T-cell (primary cell): ENCODE results near the gene TNRC6A. TPM values are rescaled to one million over a fixed set of nuclear protein-coding genes. Genes with fewer than 3 reads are reported as not detected.
"Not testable (repeated sequence)": the region's sequence is repeated elsewhere in the genome, so short reads cannot be mapped to it uniquely, and the experiment has no call there.

Source experiments
- ATAC-seq, 4 experiments: fragments of 200-7000 bp in 3 of 4; fragments of 150-1000 bp in 1 of 4; cut with Tn5 transposase; replicated peaks in 1 of 4; 1 replicate in 3 of 4; 2 replicates in 1 of 4; pipeline ENCODE4 v1.10.0; 2021; ENCODE audit warnings: moderate library complexity in 3 of 4, mild to moderate bottlenecking in 2 of 4, moderate number of reproducible peaks in 1 of 4
- CTCF ChIA-PET, 2 donors: fragments of 300-600 bp; sonication (Branson Sonifier 250); formaldehyde crosslinking; loops; one replicate each; lab custom pipeline; 2022; ENCODE audit warnings: antibody characterized with exemption in 2 of 2; lab: Charles Lee
- POLR2A ChIA-PET, 2 donors: fragments of 300-600 bp; sonication (Branson Sonifier 250); formaldehyde crosslinking; loops; one replicate each; lab custom pipeline; 2022; ENCODE audit warnings: antibody characterized with exemption in 2 of 2; lab: Charles Lee
- DNase-seq, 35 experiments: peaks; one replicate each; pipeline versions ENCODE4 v3.0.0 to v3.0.0-alpha.2; 2013 to 2023
- H3K27ac ChIP-seq: one replicate; pipeline ENCODE4 v1.5.1; 2013; ENCODE audit warnings: low read length
- H3K27me3 ChIP-seq, 2 experiments: replicated peaks in 1 of 2; 1 replicate in 1 of 2; 2 replicates in 1 of 2; pipeline versions ENCODE4 v1.6.1 to v1.7.0; 2013; ENCODE audit warnings: low read length in 1 of 2, mixed read lengths in 1 of 2; ENCODE audit not compliant: control insufficient read depth in 2 of 2, insufficient read depth in 2 of 2; ENCODE audit errors: extremely low read depth in 1 of 2
- H3K36me3 ChIP-seq, 2 donors: 1 replicate in 1 of 2; 2 replicates in 1 of 2; pipeline versions ENCODE4 v1.6.1 to v1.7.0; 2013; ENCODE audit warnings: low read length in 1 of 2; ENCODE audit not compliant: control insufficient read depth in 2 of 2, insufficient read depth in 1 of 2; ENCODE audit errors: extremely low read depth in 1 of 2
- H3K4me1 ChIP-seq, 2 experiments: 1 replicate in 1 of 2; 2 replicates in 1 of 2; pipeline versions ENCODE4 v1.6.1 to v1.7.0; 2013; ENCODE audit warnings: low read length in 2 of 2, mixed read lengths in 1 of 2; ENCODE audit not compliant: insufficient read depth in 2 of 2, control insufficient read depth in 1 of 2; ENCODE audit errors: extremely low read depth in 1 of 2
- H3K4me3 ChIP-seq, 2 donors: 1 replicate in 1 of 2; 2 replicates in 1 of 2; pipeline versions ENCODE4 v1.5.1 to v1.7.0; 2013; ENCODE audit warnings: mild to moderate bottlenecking in 2 of 2, low read length in 1 of 2, moderate library complexity in 1 of 2; ENCODE audit not compliant: control insufficient read depth in 1 of 2; ENCODE audit errors: extremely low read depth in 1 of 2
- H3K9me3 ChIP-seq: 2 replicates; pipeline ENCODE4 v1.7.0; 2013
- H3K27ac Mint-ChIP-seq, 2 donors: one replicate each; pipeline ENCODE4 v1.8.0; 2020 to 2021; ENCODE audit warnings: mild to moderate bottlenecking in 2 of 2, mixed read lengths in 2 of 2
- H3K27me3 Mint-ChIP-seq, 2 donors: one replicate each; pipeline ENCODE4 v1.8.0; 2021 to 2022; ENCODE audit warnings: mixed read lengths in 2 of 2
- H3K36me3 Mint-ChIP-seq: one replicate; pipeline ENCODE4 v1.8.0; 2021; ENCODE audit warnings: mixed read lengths
- H3K4me1 Mint-ChIP-seq, 3 donors: one replicate each; pipeline ENCODE4 v1.8.0; 2020 to 2022; ENCODE audit warnings: mixed read lengths in 3 of 3, mild to moderate bottlenecking in 1 of 3
- H3K4me3 Mint-ChIP-seq, 3 donors: one replicate each; pipeline ENCODE4 v1.8.0; 2020 to 2022; ENCODE audit warnings: mild to moderate bottlenecking in 3 of 3, mixed read lengths in 3 of 3, moderate library complexity in 3 of 3
- H3K9me3 Mint-ChIP-seq, 3 donors: one replicate each; pipeline ENCODE4 v1.8.0; 2020 to 2022; ENCODE audit warnings: mixed read lengths in 3 of 3
- WGBS: methylation state at CpG from one replicate; pipeline ENCODE4 v1.1.5; 2013; ENCODE audit warnings: missing lambda C conversion rate; ENCODE audit not compliant: insufficient coverage; 5-methylcytosine and 5-hydroxymethylcytosine counted together
- total RNA-seq, 35 experiments: library from RNA in 6 of 35; stranded (reverse) in 6 of 35; fragments of 120-200 nt in 1 of 35; gene quantifications; one replicate each; pipeline versions ENCODE4 v1.2.1 to v1.2.4 and lab custom pipeline; 2013 to 2026

TNRC6A gene
- total RNA-seq, 5 donors from 2014 or later (not counting 1 experiment from before 2014, with no cell fraction given): 74.7 to 79.4 (median 77.9) TPM

DNA sequence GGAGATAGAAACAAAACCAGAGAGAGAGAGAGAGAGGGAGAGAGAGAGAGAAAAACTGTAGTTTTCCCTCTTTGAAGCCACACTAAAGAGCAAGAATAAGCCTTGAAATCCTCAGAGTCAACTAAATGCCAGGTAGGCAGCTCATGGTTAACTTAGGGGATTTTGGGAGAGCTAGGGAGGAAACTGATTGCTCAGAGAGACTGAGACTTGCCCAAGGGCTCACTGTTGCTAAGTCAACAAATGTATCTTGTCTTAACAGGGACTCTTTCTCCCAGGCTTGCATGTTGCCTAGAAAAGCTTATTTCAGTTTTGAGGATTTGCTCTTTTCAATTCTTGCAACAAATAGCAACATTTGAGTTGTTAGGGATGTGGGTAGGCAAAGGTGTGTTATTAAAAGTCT, 111.8 kb downstream of the TNRC6A start:
- H3K36me3 ChIP-seq: no peaks in the 10 kb centered on the region
- peaks cover 0 to 2% of the 10 kb centered on the region in 2 experiments for H3K27me3 ChIP-seq
- no peaks in the 10 kb centered on the region for H3K4me1 ChIP-seq
- H3K9me3 Mint-ChIP-seq: no peaks in the 10 kb centered on the region
- H3K27me3 Mint-ChIP-seq: no peaks in the 10 kb centered on the region
- no peaks in the 10 kb centered on the region for H3K9me3 ChIP-seq
- no peak overlapping the region for H3K4me3 ChIP-seq
- no peak overlapping the region for H3K27ac ChIP-seq
- H3K4me1 Mint-ChIP-seq: no peaks in the 10 kb centered on the region
- DNase-seq (no peak), ATAC-seq (no peak)
- peaks cover 3% of the 10 kb centered on the region for H3K36me3 Mint-ChIP-seq
- ChIA-PET CTCF (interaction anchor here in 1 of 2 donors (0.6 kb wide), 1 partner anchor 88 kb away, joined by 3 read pairs; no protein-coding TSS in a partner anchor), POLR2A (no interaction called here)
- no peak overlapping the region for H3K4me3 Mint-ChIP-seq
- H3K27ac Mint-ChIP-seq: no peak overlapping the region

DNA sequence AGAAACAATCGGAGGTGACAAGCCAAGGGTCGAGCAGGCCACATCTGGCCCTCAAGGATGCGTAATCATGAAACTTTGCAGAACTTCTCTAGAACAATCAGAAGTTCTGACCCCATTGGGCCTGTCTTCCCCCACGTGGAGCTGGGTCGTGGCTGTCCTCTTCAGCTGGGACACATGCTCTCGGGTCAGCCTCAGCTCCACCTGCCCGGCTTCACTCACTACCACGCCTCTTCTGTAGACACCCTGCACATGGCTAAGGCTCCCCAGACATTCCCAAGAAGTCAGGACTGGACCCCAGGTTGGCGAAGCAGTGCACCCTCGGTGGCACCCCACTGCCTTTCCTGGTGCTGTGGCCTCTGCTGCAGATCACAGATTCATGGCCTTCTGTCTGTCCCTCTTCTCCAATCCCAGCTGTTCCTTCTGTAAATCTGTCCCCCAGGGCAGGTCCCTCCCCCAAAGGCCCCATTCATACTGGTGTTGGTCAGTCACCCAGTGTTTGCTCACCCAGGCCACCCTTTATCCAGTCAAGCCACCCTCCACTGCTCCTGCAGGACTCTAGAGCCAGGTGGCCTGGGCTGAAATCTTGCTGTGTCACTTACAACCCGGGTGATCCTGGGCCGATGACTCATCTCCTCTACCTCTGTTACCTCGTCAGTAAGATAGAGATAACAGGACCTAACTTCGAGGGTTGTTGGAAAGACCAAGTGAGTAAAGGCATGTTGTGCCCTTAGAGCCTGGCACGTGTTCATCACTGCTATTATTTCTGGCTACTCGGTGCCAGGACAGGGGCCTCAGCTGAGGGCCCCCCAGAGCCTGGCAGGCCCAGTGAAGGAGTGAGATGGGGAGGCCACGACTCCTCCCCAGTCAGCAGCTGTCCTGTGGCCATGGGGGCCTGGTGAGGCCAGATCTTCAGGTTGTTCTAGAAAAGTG, 114.9 kb downstream of the TNRC6A start:
- no peak for ATAC-seq

DNA sequence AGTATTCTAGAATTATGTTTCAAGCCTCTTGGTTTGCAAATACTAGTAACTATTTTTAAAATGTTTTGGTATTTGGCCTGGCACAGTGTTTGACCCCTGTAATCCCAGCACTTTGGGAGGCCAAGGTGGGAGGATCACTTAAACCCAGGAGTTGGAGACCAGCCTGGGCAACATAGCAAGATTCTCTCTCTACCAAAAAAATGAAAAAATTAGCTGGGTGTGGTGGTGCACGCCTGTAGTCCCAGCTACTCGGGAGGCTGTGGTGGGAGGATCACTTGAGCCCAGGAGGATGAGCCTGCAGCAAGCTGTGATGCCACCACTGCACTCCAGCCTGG, 115.5 kb downstream of the TNRC6A start:
- H3K27me3 ChIP-seq, H3K9me3 ChIP-seq, H3K4me3 Mint-ChIP-seq, H3K27ac Mint-ChIP-seq, H3K4me1 ChIP-seq, H3K4me3 ChIP-seq, H3K36me3 Mint-ChIP-seq, H3K9me3 Mint-ChIP-seq, DNase-seq, POLR2A ChIA-PET, H3K27ac ChIP-seq, H3K27me3 Mint-ChIP-seq, ATAC-seq, H3K4me1 Mint-ChIP-seq, H3K36me3 ChIP-seq: not testable (repeated sequence)
- 83% methylated on average over 2 of the region's 2 CpGs for WGBS
- CTCF ChIA-PET: interaction anchor here in 1 of 2 donors (0.6 kb wide), 1 partner anchor 597 kb away, joined by 3 read pairs; no protein-coding TSS in a partner anchor

More for the DNA sequence above, 114.9 kb downstream of the TNRC6A start:
- Mint-ChIP-seq H3K27ac (no peak overlapping the region), H3K27me3 (no peaks in the 10 kb centered on the region), H3K4me3 (no peak overlapping the region), H3K36me3 (peaks cover 3% of the 10 kb centered on the region), H3K9me3 (no peaks in the 10 kb centered on the region), H3K4me1 (no peaks in the 10 kb centered on the region)
- no peak for DNase-seq
- no peaks in the 10 kb centered on the region for H3K4me1 ChIP-seq
- no peak overlapping the region for H3K4me3 ChIP-seq
- H3K9me3 ChIP-seq: no peaks in the 10 kb centered on the region
- ChIA-PET CTCF (interaction anchor here in 1 of 2 donors (0.6 kb wide), 1 partner anchor 596 kb away, joined by 3 read pairs; no protein-coding TSS in a partner anchor), POLR2A (no interaction called here)
- H3K27me3 ChIP-seq: peaks cover 0 to 7% of the 10 kb centered on the region in 2 experiments
- 84% methylated on average over 12 of the region's 17 CpGs for WGBS
- H3K27ac ChIP-seq: no peak overlapping the region
- H3K36me3 ChIP-seq: no peaks in the 10 kb centered on the region

DNA sequence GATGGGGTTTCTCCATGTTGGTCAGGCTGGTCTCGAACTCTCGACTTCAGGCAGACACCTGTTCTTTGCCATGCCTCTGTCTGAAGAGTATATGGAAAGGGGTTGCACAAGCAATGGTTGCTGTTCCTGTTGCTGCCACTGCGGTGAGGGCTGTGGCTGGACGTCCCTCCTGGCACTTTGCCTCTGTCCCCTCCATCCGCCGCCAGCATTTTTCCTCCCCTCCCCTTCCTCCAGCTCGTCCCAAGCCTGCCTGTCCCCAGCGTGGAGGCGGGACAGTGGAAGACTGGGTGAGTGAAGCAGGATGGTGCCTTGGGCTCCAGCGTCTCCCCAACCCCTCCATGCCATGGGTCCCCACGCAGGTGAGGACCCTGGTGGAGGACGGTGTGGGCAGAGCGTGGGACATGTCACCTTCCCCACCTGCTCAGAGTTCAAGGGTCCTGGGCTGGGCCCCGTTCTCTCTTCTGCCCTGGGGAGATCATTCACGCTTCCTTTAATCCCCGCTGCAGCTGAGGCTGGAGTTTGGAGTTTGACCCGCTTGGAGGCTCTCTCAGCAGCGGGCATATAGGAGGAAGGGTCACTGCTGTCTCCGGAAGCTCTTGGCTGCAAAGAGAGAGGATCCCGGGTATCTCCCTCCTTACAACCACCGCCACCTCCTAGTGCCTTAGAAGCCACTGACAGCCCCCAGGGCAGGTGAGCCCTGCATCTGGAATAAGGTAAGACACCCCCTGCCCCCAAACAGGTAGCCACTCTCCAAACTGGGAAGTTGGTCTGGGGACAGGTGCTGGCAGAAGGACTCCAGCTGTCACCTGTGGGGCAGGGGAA, 116.5 kb downstream of the TNRC6A start, which contains the start of gene SLC5A11:
SLC5A11 (plus strand) TSS at position 238 of the 822 bp plus-strand sequence. CDS start 12,681 bp downstream, outside the sequence.
- 77% methylated on average over 7 of the region's 21 CpGs for WGBS
- H3K9me3 ChIP-seq: no peaks in the 10 kb centered on the region
- Mint-ChIP-seq H3K27me3 (no peaks in the 10 kb centered on the region), H3K27ac (no peak within 1 kb of the TSS), H3K4me1 (no peaks in the 10 kb centered on the region), H3K9me3 (no peaks in the 10 kb centered on the region), H3K4me3 (no peak within 1 kb of the TSS), H3K36me3 (peaks cover 3% of the 10 kb centered on the region)
- ChIA-PET POLR2A (no interaction called here), CTCF (interaction anchor here in 1 of 2 donors (0.7 kb wide), 1 partner anchor 957 kb away, joined by 3 read pairs; no protein-coding TSS in a partner anchor)
- ATAC-seq (no peak), DNase-seq (no peak)
- H3K27me3 ChIP-seq: peaks cover 0 to 7% of the 10 kb centered on the region in 2 experiments
- H3K4me3 ChIP-seq: no peak within 1 kb of the TSS
- no peaks in the 10 kb centered on the region for H3K4me1 ChIP-seq
- H3K36me3 ChIP-seq: no peaks in the 10 kb centered on the region
- no peak within 1 kb of the TSS for H3K27ac ChIP-seq

DNA sequence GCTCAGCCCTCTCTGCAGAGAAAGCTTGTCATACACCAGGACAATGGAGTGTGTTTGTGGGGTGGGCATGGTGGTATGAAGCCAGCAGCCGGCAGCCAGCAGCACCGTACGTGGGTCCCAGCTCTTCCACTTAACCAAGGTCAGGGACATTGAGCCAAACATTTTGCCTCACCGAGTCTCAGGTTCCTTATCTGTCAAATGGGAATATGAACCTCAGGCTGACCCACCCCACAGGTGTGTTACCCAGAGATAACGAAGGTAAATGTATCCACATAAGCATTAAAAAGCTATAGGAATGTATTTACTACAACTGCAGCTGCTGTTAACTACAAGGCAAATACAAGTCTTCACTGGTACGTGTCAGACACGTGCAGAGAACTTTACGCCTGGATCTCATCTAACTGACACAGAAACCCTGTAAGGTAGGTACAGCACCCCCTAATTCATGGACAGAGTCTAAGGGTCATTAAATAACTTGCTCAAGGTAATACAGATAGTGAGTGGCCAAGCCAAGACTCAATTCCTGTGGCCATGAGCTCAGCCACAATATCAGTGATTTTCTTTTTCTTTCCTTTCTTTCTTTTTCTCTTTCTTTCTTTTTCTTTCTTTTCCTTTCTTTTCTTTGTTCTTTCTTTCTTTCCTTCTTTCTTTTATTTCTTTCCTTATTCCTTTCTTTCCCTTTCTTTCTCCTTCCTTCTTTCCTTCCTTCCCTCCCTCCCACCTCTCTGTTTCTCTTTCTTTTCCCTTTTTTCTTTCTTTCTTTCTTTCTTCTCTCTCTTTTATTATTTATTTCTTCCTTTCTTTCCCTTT, 117.3 kb downstream of the TNRC6A start:
- ChIA-PET POLR2A (no interaction called here), CTCF (no interaction called here)
- H3K36me3 Mint-ChIP-seq: peaks cover 3% of the 10 kb centered on the region
- no CpG with 5 or more reads among the region's 8 CpGs for WGBS
- H3K27ac Mint-ChIP-seq: no peak overlapping the region
- no peak for ATAC-seq
- H3K27ac ChIP-seq: no peak overlapping the region
- no peak overlapping the region for H3K4me3 ChIP-seq
- peaks cover 0 to 7% of the 10 kb centered on the region in 2 experiments for H3K27me3 ChIP-seq
- no peak overlapping the region for H3K4me3 Mint-ChIP-seq
- no peaks in the 10 kb centered on the region for H3K9me3 ChIP-seq
- H3K36me3 ChIP-seq: no peaks in the 10 kb centered on the region
- DNase-seq: no peak
- no peaks in the 10 kb centered on the region for H3K4me1 ChIP-seq
- H3K9me3 Mint-ChIP-seq: no peaks in the 10 kb centered on the region
- peaks cover 0 to 3% (median 0%) of the 10 kb centered on the region in 3 donors for H3K4me1 Mint-ChIP-seq
- H3K27me3 Mint-ChIP-seq: no peaks in the 10 kb centered on the region

DNA sequence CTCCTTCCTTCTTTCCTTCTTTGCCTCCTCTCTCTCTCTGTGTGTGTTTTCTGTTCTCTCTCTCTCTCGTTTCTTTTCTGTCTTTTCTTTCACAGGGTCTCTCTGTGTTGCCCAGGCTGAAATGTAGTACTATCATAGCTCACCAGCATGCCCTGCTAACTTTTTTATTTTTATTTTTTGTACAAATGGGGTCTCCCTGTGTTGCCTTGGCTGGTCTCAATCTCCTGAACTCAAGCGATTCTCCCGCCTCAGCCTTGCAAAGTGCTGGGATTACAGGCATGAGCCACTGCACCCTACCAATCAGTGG, 117.9 kb downstream of the TNRC6A start:
- H3K27me3 Mint-ChIP-seq: no peaks in the 10 kb centered on the region
- Histone ChIP-seq H3K27ac (no peak overlapping the region), H3K36me3 (no peaks in the 10 kb centered on the region), H3K4me3 (no peak overlapping the region), H3K4me1 (no peaks in the 10 kb centered on the region), H3K9me3 (no peaks in the 10 kb centered on the region), H3K27me3 (peaks cover 0 to 8% of the 10 kb centered on the region in 2 experiments)
- ChIA-PET POLR2A (no interaction called here), CTCF (no interaction called here)
- ATAC-seq: no peak
- 72% methylated on average over 2 of the region's 3 CpGs for WGBS
- no peaks in the 10 kb centered on the region for H3K9me3 Mint-ChIP-seq
- H3K36me3 Mint-ChIP-seq: peaks cover 3% of the 10 kb centered on the region
- H3K4me1 Mint-ChIP-seq: peaks cover 0 to 5% (median 0%) of the 10 kb centered on the region in 3 donors
- DNase-seq: no peak
- H3K4me3 Mint-ChIP-seq: no peak overlapping the region
- H3K27ac Mint-ChIP-seq: no peak overlapping the region
